ENCODE data around the gene ARHGEF39.
"Not testable (repeated sequence)": the region's sequence is repeated elsewhere in the genome, so short reads cannot be mapped to it uniquely, and the experiment has no call there.

The ARHGEF39 gene

DNA sequence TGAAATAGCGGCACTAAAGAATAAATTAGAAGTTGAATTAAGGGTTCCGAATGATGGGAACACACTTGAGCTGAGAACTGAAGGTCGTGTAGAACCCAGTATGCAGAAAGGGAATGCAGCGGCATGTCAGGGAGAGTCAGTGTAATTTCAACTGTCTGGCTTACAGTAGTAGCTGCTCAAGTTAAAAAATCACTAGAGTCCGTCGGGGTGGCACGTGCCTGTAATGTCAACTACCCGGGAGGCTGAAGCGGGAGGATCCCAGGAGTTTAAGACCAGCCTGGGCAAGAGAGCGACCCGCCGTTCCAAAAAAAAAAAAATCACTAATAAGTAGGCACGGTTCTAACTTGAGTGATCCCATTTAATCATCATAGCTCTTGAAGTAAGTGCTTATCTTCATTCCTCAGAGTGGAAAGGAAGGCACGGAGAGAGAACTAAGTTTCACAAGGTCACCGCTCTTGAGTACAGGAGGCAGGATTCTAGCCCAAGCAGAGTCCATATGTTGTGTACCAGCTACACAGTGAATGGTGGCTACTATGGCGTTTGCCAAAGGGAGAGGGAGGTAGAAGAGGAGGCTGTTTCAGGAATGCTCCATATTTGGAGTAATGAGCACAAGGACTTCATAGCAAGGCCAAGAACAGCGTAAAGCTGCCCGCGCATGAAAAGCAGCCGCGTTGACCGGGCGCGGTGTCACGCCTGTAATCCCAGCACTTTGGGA is 8.0 kb downstream of the ARHGEF39 start:
- peaks cover 4% of the 10 kb centered on the region for H3K9me3 Mint-ChIP-seq
- H3K27me3 Mint-ChIP-seq = peaks cover 5% of the 10 kb centered on the region
- H3K36me3 Mint-ChIP-seq (ENCODE audit: low read depth) = peaks cover 28% of the 10 kb centered on the region
- ATAC-seq (no peak), DNase-seq (no peak)
- H3K4me3 Mint-ChIP-seq = peak overlapping the region; percentile 86
- H3K27ac Mint-ChIP-seq = peak overlapping the region; percentile 100
- H3K4me1 Mint-ChIP-seq = peaks cover 60% of the 10 kb centered on the region

DNA sequence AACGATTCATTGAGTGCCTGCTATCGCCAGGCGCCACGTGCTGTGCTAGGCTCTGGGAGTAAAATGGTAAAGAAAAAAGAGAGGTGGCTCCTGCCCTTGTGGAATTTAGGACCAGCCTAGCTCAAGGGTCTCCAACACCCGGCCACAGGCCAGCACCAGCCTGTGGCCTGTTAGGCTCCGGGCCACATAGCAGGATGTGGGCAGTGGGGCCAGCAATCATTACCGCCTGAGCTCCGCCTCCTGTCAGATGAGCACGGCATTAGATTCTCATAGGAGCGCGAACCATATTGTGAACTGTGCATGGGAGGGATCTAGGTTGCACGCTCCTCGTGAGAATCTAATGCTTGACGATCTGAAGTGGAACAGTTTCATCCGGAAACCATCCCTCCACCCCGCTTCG is 8.6 kb downstream of the ARHGEF39 start:
- H3K36me3 Mint-ChIP-seq (ENCODE audit: low read depth) = peaks cover 24% of the 10 kb centered on the region
- H3K27me3 Mint-ChIP-seq = peaks cover 5% of the 10 kb centered on the region
- peaks cover 4% of the 10 kb centered on the region for H3K9me3 Mint-ChIP-seq
- ATAC-seq (no peak), DNase-seq (no peak)
- H3K4me1 Mint-ChIP-seq = peaks cover 62% of the 10 kb centered on the region
- peak overlapping the region; percentile 100 for H3K27ac Mint-ChIP-seq
- H3K4me3 Mint-ChIP-seq = peak overlapping the region; percentile 86

DNA sequence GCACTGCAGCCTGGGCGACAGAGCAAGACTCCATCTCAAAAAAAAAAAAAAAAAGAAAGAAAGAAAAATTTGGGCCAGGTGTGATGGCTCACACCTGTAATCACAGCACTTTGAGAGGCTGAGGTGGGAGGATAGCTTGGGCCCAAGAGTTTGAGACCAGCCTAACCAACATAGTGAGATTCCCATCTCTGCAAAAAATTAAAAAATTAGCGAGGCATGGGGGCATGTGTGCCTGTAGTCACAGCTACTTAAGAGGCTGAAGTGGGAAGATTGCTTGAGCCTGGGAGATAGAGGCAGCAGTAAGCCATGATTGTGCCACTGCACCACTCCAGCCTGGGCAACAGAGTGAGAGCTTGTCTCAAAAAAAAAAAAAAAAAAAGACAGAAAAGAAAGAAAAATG is 11.4 kb downstream of the ARHGEF39 start:
- peaks cover 5% of the 10 kb centered on the region for H3K27me3 Mint-ChIP-seq
- H3K27ac Mint-ChIP-seq = no peak overlapping the region
- ATAC-seq = no peak
- H3K36me3 Mint-ChIP-seq (ENCODE audit: low read depth) = peaks cover 4% of the 10 kb centered on the region
- H3K9me3 Mint-ChIP-seq = peaks cover 4% of the 10 kb centered on the region
- H3K4me1 Mint-ChIP-seq = peaks cover 55% of the 10 kb centered on the region
- DNase-seq = no peak
- H3K4me3 Mint-ChIP-seq = no peak overlapping the region

DNA sequence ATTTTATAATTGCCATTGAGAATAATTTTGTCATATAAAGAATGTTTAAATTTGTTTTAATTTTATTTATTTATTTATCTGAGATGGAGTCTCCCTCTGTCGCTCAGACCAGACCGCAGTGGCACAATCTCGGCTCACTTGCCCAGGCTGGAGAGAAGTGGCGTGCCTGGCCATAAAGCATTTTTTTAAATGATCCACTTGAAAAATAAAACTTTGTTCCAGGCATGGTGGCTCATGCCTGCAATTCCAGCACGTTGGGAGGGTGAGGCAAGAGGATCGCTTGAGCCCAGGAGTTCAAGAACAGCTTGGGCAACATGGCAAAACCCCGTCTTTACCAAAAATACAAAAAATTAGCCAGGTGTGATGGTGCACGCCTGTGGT is 12.2 kb downstream of the ARHGEF39 start:
- H3K4me3 Mint-ChIP-seq = no peak overlapping the region
- peaks cover 2% of the 10 kb centered on the region for H3K27me3 Mint-ChIP-seq
- DNase-seq (no peak), ATAC-seq (no peak)
- H3K36me3 Mint-ChIP-seq (ENCODE audit: low read depth) = peaks cover 2% of the 10 kb centered on the region
- peaks cover 2% of the 10 kb centered on the region for H3K9me3 Mint-ChIP-seq
- H3K27ac Mint-ChIP-seq = no peak overlapping the region
- H3K4me1 Mint-ChIP-seq = peaks cover 61% of the 10 kb centered on the region

DNA sequence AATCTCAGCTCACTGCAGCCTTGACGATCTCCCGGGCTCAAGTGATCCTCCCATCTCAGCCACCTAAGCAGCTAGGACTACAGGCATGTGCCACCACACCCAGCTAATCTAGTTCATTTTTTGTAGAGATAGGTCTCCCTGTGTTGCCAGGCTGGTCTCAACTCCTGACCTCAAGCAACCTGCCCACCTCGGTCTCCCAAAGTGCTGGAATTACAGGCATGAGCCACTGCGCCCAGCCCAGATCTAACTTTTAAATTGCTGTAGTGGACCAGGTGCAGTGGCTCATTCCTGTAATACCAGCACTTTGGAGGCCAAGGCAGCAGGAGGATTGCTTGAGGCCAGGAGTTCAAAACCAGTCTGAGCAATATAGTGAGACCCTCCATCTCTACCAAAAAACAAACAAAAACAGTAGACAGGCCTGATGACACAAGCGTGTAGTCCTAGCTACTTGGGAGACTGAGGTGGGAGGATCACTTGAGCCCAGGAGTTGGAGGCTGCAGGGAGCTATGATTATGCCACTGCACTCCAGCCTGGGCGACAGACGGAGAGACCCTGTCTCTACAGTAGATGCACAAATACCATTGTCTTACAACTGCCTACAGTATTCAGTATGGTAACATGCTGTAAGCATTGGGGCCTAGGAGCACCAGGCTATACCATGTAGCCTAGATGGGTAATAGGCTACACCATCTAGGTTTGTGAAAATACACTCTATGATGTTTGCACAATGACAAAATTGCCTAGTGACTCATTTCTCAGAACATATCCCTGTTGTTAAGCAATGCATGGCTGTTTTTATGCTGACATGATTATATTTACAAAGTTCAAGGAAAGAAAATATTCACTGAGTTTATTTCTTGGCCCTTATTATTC is 12.8 kb downstream of the ARHGEF39 start:
- DNase-seq (no peak), ATAC-seq (no peak)
- H3K36me3 Mint-ChIP-seq (ENCODE audit: low read depth) = no peaks in the 10 kb centered on the region
- H3K4me1 Mint-ChIP-seq = peaks cover 61% of the 10 kb centered on the region
- no peaks in the 10 kb centered on the region for H3K9me3 Mint-ChIP-seq
- no peak overlapping the region for H3K4me3 Mint-ChIP-seq
- no peak overlapping the region for H3K27ac Mint-ChIP-seq
- no peaks in the 10 kb centered on the region for H3K27me3 Mint-ChIP-seq

DNA sequence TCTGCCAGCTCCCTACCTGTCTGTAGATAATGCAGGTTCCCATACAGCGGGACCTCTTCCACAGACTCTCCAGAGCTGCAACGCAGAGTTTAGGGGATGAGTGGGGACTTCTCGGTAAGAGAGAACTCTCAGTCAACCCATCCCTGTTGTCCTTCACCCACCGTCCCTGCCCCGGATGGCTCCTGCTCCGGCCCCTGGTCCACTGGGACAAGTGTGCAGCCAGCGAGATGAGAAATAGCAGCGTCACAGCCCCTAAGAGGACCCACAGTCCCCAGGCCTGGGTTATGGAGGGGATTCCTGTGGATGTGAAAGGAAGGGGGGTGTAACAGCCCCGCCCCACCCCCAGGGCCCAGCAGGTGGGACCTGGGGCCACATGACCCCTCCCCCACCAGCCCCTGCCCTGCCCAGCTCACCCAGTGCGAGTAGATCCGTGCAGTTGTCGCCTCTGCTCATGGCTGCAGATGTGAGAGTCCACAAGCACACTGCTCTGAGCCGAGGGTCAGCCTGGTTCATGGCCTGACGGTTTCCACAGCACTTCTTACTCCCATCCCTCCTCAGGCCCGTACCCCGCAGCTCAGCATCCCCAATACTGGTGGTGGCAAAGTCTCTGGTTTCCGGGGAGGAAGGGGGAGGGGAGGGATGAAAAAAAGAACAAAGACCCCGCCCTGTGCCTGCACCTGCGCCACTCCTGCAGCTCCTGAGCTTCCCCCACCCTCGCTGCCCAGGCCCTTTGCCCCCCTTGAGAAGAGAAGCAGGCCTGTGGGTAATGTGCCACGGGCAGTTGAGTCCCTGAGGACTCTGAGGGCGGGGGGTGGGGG is 14.4 kb downstream of the ARHGEF39 start, which contains the start of gene SIT1:
TSS of gene SIT1 (minus strand) at position 591 of the 818 bp plus-strand sequence. CDS start at position 513, 78 bp downstream.
- Mint-ChIP-seq H3K4me3 (peak within 1 kb of the TSS; percentile 84), H3K9me3 (no peaks in the 10 kb centered on the region), H3K27me3 (no peaks in the 10 kb centered on the region), H3K27ac (peak within 1 kb of the TSS; percentile 94), H3K4me1 (peaks cover 62% of the 10 kb centered on the region), H3K36me3 (ENCODE audit: low read depth) (no peaks in the 10 kb centered on the region)
- ATAC-seq (peak; percentile 10), DNase-seq (peak; percentile 67)

DNA sequence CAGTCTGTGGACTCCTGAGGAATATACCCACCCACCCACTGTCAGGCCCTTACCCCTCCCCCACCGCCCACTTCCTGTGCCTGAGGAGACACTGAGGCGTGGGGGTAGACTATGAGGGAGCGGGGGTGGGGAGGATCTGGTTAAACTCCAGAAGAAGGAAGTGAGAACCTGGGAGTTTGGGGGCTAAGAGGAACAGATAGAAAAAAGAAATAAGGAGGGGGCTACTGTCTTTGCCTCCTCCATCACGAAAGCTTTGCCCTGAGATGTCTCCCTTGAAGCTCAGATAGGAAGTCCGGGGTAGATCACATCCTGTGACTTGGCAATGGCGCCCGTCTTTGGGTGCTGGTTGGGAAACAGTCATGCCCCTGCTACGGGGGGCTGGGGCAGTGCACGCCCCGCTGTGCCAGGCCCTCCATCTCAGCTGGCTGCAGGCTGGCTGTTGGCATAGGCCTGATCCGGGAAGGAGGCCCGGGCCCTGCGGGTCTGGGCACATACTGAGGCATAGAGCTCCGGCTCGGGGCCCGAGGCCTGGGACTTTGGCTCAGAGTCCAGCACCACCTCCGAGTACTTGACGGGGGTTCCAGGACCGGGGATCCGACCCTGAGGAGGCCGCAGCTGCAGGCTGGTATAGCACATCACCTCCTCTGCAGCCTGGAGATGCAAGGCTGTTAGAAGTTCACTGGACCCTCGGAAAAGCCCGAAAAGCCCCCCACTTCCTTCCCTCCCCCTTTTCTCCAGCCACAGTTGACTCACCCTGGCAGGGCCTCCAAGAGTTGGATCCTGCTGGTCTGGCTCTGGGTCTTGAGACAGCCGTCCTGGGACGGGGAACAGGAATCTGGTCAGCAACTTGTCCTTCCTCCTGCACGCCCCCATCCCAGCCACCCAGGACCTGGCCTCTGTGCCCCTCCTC is 15.3 kb downstream of the ARHGEF39 start:
- Mint-ChIP-seq H3K27ac (peak overlapping the region; percentile 94), H3K4me3 (peak overlapping the region; percentile 84), H3K4me1 (peaks cover 68% of the 10 kb centered on the region), H3K27me3 (no peaks in the 10 kb centered on the region), H3K9me3 (no peaks in the 10 kb centered on the region), H3K36me3 (ENCODE audit: low read depth) (no peaks in the 10 kb centered on the region)
- DNase-seq (peak; percentile 57), ATAC-seq (no peak)

DNA sequence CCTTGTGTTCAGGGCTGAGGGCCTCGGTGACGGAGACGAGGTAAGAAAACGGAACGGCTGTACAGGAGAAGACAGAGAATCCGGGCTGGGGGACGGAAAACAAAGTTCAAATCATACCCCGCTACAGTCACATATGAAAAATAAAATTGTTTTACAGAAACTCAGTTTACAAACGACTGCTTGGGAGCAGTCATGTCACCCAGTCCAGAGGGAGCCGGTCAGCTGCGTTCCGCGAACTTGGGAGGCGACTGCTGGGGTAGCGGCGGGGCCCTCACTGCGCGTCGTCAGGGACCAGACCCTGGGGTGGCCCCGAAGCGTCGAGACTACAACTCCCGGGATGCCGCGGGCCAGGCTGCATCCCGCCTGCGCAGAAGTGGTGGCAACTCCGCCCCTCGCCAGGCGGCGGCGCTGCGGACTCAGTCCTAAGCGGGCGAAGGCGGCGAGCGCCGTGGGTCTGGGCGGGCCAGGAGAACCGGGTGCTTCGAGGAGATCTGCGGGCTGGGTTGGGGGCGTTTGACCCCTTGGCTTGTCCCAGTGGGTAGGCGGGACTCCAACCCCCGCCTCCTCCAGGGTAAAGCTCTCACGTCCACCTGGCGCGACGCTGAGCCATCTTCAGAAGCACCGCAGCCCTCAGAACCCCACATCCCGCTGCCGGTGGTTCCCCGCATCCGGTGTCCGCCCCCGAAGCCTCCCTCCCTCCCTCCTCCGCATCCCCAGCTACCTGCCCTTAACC is 18.3 kb downstream of the ARHGEF39 start:
- Mint-ChIP-seq H3K4me3 (peak overlapping the region; percentile 88), H3K36me3 (ENCODE audit: low read depth) (peaks cover 10% of the 10 kb centered on the region), H3K9me3 (no peaks in the 10 kb centered on the region), H3K27ac (peak overlapping the region; percentile 94), H3K4me1 (peaks cover 67% of the 10 kb centered on the region), H3K27me3 (no peaks in the 10 kb centered on the region)
- peak; percentile 88 for ATAC-seq
- peak; percentile 94 for DNase-seq

DNA sequence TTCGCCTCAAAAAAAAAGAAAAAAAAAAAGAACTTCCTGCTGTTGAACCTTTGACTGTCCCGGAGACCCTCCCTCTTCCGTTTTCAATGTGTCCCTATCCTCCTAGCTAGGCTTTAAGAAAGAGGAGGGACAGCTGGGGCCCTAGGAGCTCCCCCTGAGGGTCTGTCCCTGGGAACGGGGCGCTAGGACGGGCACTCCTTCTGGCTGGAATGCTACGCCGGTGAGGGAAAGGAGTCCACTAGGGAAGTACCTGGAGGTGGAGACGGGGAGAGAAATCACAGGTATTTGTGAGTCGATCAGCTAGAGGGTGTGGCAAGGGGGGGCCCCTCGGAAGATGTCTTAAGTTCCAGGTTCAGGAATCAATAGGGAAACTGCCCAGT is 18.9 kb downstream of the ARHGEF39 start:
- DNase-seq (peak; percentile 28), ATAC-seq (no peak)
- peak overlapping the region; percentile 88 for H3K27ac Mint-ChIP-seq
- peaks cover 14% of the 10 kb centered on the region for H3K36me3 Mint-ChIP-seq (ENCODE audit: low read depth)
- no peaks in the 10 kb centered on the region for H3K27me3 Mint-ChIP-seq
- peaks cover 67% of the 10 kb centered on the region for H3K4me1 Mint-ChIP-seq
- no peaks in the 10 kb centered on the region for H3K9me3 Mint-ChIP-seq
- H3K4me3 Mint-ChIP-seq = peak overlapping the region; percentile 88

DNA sequence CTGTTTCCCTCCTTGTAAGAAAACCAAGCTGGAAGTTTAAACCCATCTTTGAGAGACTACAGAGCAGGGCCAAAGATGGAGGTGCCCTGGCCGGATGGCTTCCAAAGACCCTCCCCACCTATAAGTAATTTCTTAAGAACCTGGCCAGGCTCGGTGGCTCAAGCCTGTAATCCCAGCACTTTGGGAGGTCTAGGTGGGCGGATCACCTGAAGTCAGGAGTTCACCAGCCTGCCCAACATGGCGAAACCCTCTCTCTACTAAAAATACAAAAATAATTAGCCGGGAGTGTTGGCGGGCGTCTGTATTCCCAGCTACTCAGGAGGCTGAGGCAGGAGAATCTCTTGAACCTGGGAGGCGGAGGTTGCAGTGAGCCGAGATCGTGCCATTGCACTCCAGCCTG is 19.3 kb downstream of the ARHGEF39 start:
- peak overlapping the region; percentile 88 for H3K27ac Mint-ChIP-seq
- H3K36me3 Mint-ChIP-seq (ENCODE audit: low read depth) = peaks cover 18% of the 10 kb centered on the region
- H3K4me1 Mint-ChIP-seq = peaks cover 65% of the 10 kb centered on the region
- DNase-seq, H3K9me3 Mint-ChIP-seq, ATAC-seq, H3K27me3 Mint-ChIP-seq: not testable (repeated sequence)
- H3K4me3 Mint-ChIP-seq = peak overlapping the region; percentile 88

DNA sequence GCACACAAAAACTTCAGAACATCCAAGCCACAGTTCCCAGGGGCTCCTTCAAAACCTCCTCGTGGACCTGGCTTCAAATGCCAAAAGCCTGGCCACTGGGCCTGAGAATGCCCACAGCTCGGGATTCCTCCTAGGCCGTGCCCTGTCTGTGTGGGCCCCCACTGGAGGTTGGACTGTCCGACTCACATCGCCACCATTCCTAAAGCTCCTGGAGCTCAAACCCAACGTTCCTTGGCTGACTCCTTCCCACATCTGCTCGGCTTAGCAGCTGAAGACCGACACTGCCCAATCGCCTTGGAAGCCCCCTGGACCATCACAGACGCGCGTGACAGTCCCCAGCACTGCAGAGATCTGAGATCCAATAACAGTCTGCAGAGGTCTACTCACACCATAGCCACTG is 21.9 kb downstream of the ARHGEF39 start:
- DNase-seq = no peak
- H3K27me3 Mint-ChIP-seq = no peaks in the 10 kb centered on the region
- H3K4me1 Mint-ChIP-seq = peaks cover 69% of the 10 kb centered on the region
- H3K36me3 Mint-ChIP-seq (ENCODE audit: low read depth) = peaks cover 26% of the 10 kb centered on the region
- no peak overlapping the region for H3K4me3 Mint-ChIP-seq
- peaks cover 8% of the 10 kb centered on the region for H3K9me3 Mint-ChIP-seq
- ATAC-seq = no peak
- H3K27ac Mint-ChIP-seq = no peak overlapping the region

DNA sequence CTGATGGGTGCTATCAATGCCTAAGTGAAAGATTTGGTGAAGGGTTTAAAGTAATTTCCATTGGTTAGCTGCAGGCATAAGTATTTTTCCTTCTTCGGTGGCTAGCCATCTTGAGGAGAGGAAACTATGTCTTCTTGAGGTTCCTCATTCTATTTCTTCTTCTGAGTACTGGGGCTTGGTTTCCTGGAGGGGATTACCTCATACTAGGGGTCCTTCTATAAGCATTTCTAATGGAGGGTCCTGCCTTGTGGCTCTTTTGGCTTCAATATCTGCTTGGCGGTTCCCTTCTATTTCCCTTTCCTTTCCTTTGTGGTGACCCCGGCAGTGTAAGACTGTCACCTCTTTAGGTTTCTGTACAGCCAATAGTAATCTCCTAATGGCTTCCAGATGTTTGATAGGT is 23.5 kb downstream of the ARHGEF39 start:
- Mint-ChIP-seq H3K4me1 (peaks cover 71% of the 10 kb centered on the region), H3K27ac (peak overlapping the region; percentile 55), H3K36me3 (ENCODE audit: low read depth) (peaks cover 32% of the 10 kb centered on the region)
- ATAC-seq, H3K4me3 Mint-ChIP-seq, H3K27me3 Mint-ChIP-seq, H3K9me3 Mint-ChIP-seq, DNase-seq: not testable (repeated sequence)

DNA sequence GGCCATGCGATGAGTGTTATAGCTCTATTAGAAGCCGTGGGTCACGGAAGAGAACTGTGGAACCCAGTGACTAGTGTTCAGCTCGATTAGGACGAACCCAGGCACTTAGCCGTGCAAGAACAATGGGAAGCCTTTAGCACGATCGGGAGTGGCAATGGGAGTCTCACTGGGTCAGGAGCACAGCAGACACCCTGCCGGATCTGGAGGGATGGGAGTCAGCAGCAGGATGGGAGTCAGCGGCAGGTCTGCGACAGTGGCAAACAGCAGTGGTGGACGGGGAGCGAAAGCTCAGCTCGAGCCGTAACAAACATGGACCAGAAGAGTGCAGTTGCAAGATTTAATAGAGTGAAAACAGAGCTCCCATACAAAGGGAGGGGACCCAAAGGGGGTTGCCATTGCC is 24.6 kb downstream of the ARHGEF39 start:
- H3K27ac Mint-ChIP-seq, H3K9me3 Mint-ChIP-seq, DNase-seq, ATAC-seq, H3K27me3 Mint-ChIP-seq, H3K4me3 Mint-ChIP-seq: not testable (repeated sequence)
- peaks cover 32% of the 10 kb centered on the region for H3K36me3 Mint-ChIP-seq (ENCODE audit: low read depth)
- peaks cover 71% of the 10 kb centered on the region for H3K4me1 Mint-ChIP-seq
